MCF 10A (cell line): ENCODE measurements around the gene SUPT20HL1. TPM values are rescaled to one million over a fixed set of nuclear protein-coding genes. Genes with fewer than 3 reads are reported as not detected.

ENCODE experiments used
- BruUV-seq: library from RNA; stranded (reverse); fragments of 400-500 nt; replicated peaks from 2 replicates; lab custom pipeline; 2021; lab: Mats Ljungman, UMichigan
- CTCF ChIA-PET: fragments of 300-600 bp; sonication (Branson Sonifier 250); formaldehyde crosslinking; extraction: SDS; loops from one replicate; lab custom pipeline; 2021; ENCODE audit warnings: antibody characterized with exemption, inconsistent platforms; lab: Yijun Ruan, JAX
- POLR2A ChIA-PET: fragments of 300-600, 350-650 bp; sonication (Branson Sonifier 250); formaldehyde crosslinking; extraction: SDS; loops from one replicate; lab custom pipeline; 2020; ENCODE audit warnings: antibody characterized with exemption, inconsistent platforms; lab: Yijun Ruan, JAX
- DNase-seq: peaks from one replicate; pipeline ENCODE4 v3.0.0-alpha.2; 2018; ENCODE audit not compliant: unreplicated experiment
- H3K27ac Mint-ChIP-seq: one replicate; pipeline ENCODE4 v1.8.0; 2022; ENCODE audit warnings: mild to moderate bottlenecking, low read depth, mixed read lengths; ENCODE audit not compliant: unreplicated experiment
- H3K27me3 Mint-ChIP-seq: one replicate; pipeline ENCODE4 v1.8.0; 2022; ENCODE audit warnings: mixed read lengths; ENCODE audit not compliant: insufficient read depth, unreplicated experiment
- H3K36me3 Mint-ChIP-seq: one replicate; pipeline ENCODE4 v1.8.0; 2022; ENCODE audit warnings: mild to moderate bottlenecking, moderate library complexity, mixed read lengths; ENCODE audit not compliant: insufficient read depth, unreplicated experiment
- H3K4me1 Mint-ChIP-seq: one replicate; pipeline ENCODE4 v1.8.0; 2022; ENCODE audit warnings: mixed read lengths; ENCODE audit not compliant: insufficient read depth, unreplicated experiment
- H3K4me3 Mint-ChIP-seq: one replicate; pipeline ENCODE4 v1.8.0; 2022; ENCODE audit warnings: mild to moderate bottlenecking, moderate library complexity, mixed read lengths; ENCODE audit not compliant: unreplicated experiment
- H3K9me3 Mint-ChIP-seq: one replicate; pipeline ENCODE4 v1.8.0; 2022; ENCODE audit warnings: mixed read lengths; ENCODE audit not compliant: unreplicated experiment
- CTCF ChIP-seq: fragments of 200-600 bp; IDR thresholded peaks from one replicate; pipeline ENCODE4 v1.8.0; 2022; ENCODE audit warnings: antibody characterized with exemption, mild to moderate bottlenecking; ENCODE audit not compliant: unreplicated experiment
- intact Hi-C: fragments of 100-400 bp; cut with micrococcal nuclease; formaldehyde crosslinking; loops from 2 replicates; pipeline ENCODE4 v1.14.1; 2022
- total RNA-seq: library from RNA; stranded (reverse); gene quantifications from 2 replicates; pipeline ENCODE4 v1.2.3, GENCODE V29; 2022

The SUPT20HL1 gene
- total RNA-seq, 1 experiment from 2014 or later: not detected

- intact Hi-C loops: no loop called here
- Mint-ChIP-seq H3K27ac (no peak overlapping the region), H3K4me3 (no peak overlapping the region), H3K9me3 (no peaks in the 10 kb centered on the region), H3K36me3 (no peaks in the 10 kb centered on the region), H3K27me3 (peaks cover 57% of the 10 kb centered on the region), H3K4me1 (no peaks in the 10 kb centered on the region)
- no peak for DNase-seq
- ChIA-PET CTCF (no interaction called here), POLR2A (no interaction called here)
- BruUV-seq: no TSS peak
- TF ChIP-seq CTCF: no peak
These were observed 20.5 kb upstream of the SUPT20HL1 start for GRCh38 chrX:24339911-24340310.

GRCh38 chrX:24340501-24340900 is 19.9 kb upstream of the SUPT20HL1 start:
- Mint-ChIP-seq H3K4me1 (no peaks in the 10 kb centered on the region), H3K36me3 (no peaks in the 10 kb centered on the region), H3K4me3 (no peak overlapping the region), H3K27me3 (peaks cover 63% of the 10 kb centered on the region), H3K9me3 (no peaks in the 10 kb centered on the region), H3K27ac (no peak overlapping the region)
- ChIA-PET POLR2A (no interaction called here), CTCF (interaction anchor here (0.7 kb wide), 1 partner anchor 33 kb away, joined by 3 read pairs; no protein-coding TSS in a partner anchor)
- TF ChIP-seq CTCF: no peak
- no peak for DNase-seq
- intact Hi-C loops: no loop called here
- BruUV-seq: no TSS peak

DNA sequence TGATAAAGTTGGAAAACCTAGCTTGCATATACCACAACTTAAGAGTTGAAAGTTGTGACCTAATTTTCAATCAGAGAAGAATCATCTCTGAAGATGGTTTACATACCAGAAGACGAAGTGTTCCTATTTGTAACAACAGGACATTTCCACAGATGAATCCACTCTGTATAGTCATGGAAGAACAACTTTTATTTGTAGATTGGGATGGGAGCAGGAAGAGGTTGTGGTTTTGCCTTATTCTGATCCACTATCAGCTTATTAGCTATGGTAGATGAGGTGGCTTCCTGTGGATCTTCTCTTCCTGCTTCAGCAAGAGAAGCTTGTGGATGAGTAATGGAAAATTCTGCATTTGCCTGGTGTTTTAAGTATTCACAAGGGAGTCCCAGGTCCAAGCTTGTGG is 18.6 kb upstream of the SUPT20HL1 start:
- no peak overlapping the region for H3K27ac Mint-ChIP-seq
- no peaks in the 10 kb centered on the region for H3K9me3 Mint-ChIP-seq
- DNase-seq: no peak
- TF ChIP-seq CTCF: no peak
- no peaks in the 10 kb centered on the region for H3K4me1 Mint-ChIP-seq
- CTCF ChIA-PET: interaction anchor here (0.7 to 1.8 kb wide), 3 partner anchors 8 to 29 kb away, joined by 4 to 10 read pairs (median 4); no protein-coding TSS in a partner anchor
- POLR2A ChIA-PET: no interaction called here
- peaks cover 70% of the 10 kb centered on the region for H3K27me3 Mint-ChIP-seq
- no peaks in the 10 kb centered on the region for H3K36me3 Mint-ChIP-seq
- H3K4me3 Mint-ChIP-seq: no peak overlapping the region
- BruUV-seq: no TSS peak
- intact Hi-C loops: no loop called here

DNA sequence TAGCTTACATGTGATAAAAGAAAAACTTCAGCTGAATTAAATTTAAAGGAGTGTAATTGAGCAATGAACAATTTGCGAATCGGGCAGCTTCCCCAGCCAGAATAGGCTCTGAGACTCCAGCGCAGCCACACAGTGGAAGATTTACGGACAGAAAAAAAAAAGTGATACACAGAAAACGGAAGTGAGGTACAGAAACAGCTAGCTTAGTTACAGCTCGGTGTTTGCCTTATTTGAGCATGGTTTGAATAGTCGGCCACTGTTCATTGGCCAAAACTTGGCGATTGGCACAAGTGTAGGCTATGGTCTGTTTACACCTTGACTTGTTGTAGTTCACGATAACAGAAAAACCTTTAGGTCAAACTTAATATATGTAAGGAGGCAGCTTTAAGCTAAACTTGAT is 16.7 kb upstream of the SUPT20HL1 start:
- Mint-ChIP-seq H3K27me3 (peaks cover 81% of the 10 kb centered on the region), H3K4me3 (no peak overlapping the region), H3K36me3 (no peaks in the 10 kb centered on the region), H3K9me3 (no peaks in the 10 kb centered on the region), H3K4me1 (no peaks in the 10 kb centered on the region), H3K27ac (no peak overlapping the region)
- no peak for DNase-seq
- no peak for TF ChIP-seq CTCF
- POLR2A ChIA-PET: no interaction called here
- CTCF ChIA-PET: interaction anchor here (1.3 kb wide), 1 partner anchor 155 kb away, joined by 4 read pairs; no protein-coding TSS in a partner anchor
- intact Hi-C loops: no loop called here
- no TSS peak for BruUV-seq
